Dedifferentiated amniotic fluid mesenchymal stem cell (primary cell): Measurements from ENCODE around the gene TRO.

Experiments
- DNase-seq: peaks from one replicate; pipeline ENCODE4 v3.0.0-alpha.2; 2016; ENCODE audit errors: extremely low spot score

TRO gene

GRCh38 chrX:54950730-54951375, 30.2 kb downstream of the TRO start:
- DNase-seq: no peak

GRCh38 chrX:54961750-54962149, 41.1 kb downstream of the TRO start:
- no peak for DNase-seq

- no peak for DNase-seq
These were observed 44.3 kb downstream of the TRO start for GRCh38 chrX:54964766-54965497.

- DNase-seq: no peak
These were observed 56.8 kb downstream of the TRO start for GRCh38 chrX:54977387-54977786.

GRCh38 chrX:54978448-54978847, 57.8 kb downstream of the TRO start:
- no peak for DNase-seq

GRCh38 chrX:54979432-54979831, 58.8 kb downstream of the TRO start:
- no peak for DNase-seq

- DNase-seq: no peak
These were observed 59.7 kb downstream of the TRO start for GRCh38 chrX:54980334-54980733.
